Measurements from ENCODE around the gene RGS19. TPM values are rescaled to one million over a fixed set of nuclear protein-coding genes. Genes with fewer than 3 reads are reported as not detected.

The RGS19 gene
- total and polyA plus RNA-seq, 2 of the 8 experiments (the other 6 are each of a cell fraction or from before 2014, with no cell fraction given): 12.7 to 16.8 TPM

DNA sequence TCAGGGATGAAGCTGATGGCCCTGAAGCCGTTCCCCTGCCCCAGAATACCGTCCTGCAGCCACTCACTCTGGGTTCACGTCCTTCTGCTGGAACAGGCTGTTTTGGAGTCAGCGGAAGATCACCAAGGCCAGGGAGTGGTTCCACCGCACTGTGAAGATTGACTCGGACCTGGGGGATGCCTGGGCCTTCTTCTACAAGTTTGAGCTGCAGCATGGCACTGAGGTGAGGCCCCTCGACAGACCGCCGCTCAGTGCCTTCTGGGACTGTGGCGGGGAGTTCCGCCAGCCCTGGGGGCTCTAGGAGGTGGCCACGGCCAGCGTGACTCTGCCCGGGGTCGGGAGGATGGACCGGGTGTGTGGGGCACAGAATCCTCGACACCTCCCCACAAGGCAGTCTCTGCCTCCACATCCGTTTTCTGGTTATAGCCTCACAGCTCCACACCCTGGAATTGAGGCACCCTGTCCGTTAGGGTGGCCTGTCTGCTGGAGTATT, 47.5 kb downstream of the RGS19 start (continued):
- TF ChIP-seq, protein P1, sequence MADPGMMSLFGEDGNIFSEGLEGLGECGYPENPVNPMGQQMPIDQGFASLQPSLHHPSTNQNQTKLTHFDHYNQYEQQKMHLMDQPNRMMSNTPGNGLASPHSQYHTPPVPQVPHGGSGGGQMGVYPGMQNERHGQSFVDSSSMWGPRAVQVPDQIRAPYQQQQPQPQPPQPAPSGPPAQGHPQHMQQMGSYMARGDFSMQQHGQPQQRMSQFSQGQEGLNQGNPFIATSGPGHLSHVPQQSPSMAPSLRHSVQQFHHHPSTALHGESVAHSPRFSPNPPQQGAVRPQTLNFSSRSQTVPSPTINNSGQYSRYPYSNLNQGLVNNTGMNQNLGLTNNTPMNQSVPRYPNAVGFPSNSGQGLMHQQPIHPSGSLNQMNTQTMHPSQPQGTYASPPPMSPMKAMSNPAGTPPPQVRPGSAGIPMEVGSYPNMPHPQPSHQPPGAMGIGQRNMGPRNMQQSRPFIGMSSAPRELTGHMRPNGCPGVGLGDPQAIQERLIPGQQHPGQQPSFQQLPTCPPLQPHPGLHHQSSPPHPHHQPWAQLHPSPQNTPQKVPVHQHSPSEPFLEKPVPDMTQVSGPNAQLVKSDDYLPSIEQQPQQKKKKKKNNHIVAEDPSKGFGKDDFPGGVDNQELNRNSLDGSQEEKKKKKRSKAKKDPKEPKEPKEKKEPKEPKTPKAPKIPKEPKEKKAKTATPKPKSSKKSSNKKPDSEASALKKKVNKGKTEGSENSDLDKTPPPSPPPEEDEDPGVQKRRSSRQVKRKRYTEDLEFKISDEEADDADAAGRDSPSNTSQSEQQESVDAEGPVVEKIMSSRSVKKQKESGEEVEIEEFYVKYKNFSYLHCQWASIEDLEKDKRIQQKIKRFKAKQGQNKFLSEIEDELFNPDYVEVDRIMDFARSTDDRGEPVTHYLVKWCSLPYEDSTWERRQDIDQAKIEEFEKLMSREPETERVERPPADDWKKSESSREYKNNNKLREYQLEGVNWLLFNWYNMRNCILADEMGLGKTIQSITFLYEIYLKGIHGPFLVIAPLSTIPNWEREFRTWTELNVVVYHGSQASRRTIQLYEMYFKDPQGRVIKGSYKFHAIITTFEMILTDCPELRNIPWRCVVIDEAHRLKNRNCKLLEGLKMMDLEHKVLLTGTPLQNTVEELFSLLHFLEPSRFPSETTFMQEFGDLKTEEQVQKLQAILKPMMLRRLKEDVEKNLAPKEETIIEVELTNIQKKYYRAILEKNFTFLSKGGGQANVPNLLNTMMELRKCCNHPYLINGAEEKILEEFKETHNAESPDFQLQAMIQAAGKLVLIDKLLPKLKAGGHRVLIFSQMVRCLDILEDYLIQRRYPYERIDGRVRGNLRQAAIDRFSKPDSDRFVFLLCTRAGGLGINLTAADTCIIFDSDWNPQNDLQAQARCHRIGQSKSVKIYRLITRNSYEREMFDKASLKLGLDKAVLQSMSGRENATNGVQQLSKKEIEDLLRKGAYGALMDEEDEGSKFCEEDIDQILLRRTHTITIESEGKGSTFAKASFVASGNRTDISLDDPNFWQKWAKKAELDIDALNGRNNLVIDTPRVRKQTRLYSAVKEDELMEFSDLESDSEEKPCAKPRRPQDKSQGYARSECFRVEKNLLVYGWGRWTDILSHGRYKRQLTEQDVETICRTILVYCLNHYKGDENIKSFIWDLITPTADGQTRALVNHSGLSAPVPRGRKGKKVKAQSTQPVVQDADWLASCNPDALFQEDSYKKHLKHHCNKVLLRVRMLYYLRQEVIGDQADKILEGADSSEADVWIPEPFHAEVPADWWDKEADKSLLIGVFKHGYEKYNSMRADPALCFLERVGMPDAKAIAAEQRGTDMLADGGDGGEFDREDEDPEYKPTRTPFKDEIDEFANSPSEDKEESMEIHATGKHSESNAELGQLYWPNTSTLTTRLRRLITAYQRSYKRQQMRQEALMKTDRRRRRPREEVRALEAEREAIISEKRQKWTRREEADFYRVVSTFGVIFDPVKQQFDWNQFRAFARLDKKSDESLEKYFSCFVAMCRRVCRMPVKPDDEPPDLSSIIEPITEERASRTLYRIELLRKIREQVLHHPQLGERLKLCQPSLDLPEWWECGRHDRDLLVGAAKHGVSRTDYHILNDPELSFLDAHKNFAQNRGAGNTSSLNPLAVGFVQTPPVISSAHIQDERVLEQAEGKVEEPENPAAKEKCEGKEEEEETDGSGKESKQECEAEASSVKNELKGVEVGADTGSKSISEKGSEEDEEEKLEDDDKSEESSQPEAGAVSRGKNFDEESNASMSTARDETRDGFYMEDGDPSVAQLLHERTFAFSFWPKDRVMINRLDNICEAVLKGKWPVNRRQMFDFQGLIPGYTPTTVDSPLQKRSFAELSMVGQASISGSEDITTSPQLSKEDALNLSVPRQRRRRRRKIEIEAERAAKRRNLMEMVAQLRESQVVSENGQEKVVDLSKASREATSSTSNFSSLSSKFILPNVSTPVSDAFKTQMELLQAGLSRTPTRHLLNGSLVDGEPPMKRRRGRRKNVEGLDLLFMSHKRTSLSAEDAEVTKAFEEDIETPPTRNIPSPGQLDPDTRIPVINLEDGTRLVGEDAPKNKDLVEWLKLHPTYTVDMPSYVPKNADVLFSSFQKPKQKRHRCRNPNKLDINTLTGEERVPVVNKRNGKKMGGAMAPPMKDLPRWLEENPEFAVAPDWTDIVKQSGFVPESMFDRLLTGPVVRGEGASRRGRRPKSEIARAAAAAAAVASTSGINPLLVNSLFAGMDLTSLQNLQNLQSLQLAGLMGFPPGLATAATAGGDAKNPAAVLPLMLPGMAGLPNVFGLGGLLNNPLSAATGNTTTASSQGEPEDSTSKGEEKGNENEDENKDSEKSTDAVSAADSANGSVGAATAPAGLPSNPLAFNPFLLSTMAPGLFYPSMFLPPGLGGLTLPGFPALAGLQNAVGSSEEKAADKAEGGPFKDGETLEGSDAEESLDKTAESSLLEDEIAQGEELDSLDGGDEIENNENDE (IDR thresholded peaks at IDR 0.05; ENCODE audit: insufficient replicate concordance, low read length): no peak
- TF ChIP-seq CREB1 (IDR thresholded peaks at IDR 0.05): no peak
- no peak for TF ChIP-seq RXRA (IDR thresholded peaks at IDR 0.05; ENCODE audit: insufficient read depth, low read depth, low read length)
- TF ChIP-seq SIRT6 (IDR thresholded peaks at IDR 0.05; ENCODE audit: low read length): no peak
- no peak for TF ChIP-seq RAD21 (IDR thresholded peaks at IDR 0.05 in 1 of 2, conservative IDR thresholded peaks at IDR 0.05 in 1 of 2; ENCODE audit: low read depth in 2 of 2, low read length in 2 of 2)
- TF ChIP-seq, protein P2, sequence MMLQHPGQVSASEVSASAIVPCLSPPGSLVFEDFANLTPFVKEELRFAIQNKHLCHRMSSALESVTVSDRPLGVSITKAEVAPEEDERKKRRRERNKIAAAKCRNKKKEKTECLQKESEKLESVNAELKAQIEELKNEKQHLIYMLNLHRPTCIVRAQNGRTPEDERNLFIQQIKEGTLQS (IDR thresholded peaks at IDR 0.05; ENCODE audit: insufficient read depth, low read depth, low read length): no peak
- TF ChIP-seq POLR2AphosphoS5 (IDR thresholded peaks at IDR 0.05; ENCODE audit: low read depth, low read length): no peak
